Uterus (tissue), 4 donors: ENCODE results near the gene RTL1. TPM values are rescaled to one million over a fixed set of nuclear protein-coding genes. Genes with fewer than 3 reads are reported as not detected.

Experiments
- DNase-seq, 2 donors: peaks; one replicate each; pipeline ENCODE4 v3.0.0-alpha.2; 2019 to 2020
- H3K27ac ChIP-seq, 2 donors: fragments of 200-600 bp; sonication (generic); 1 replicate in 1 of 2; 2 replicates in 1 of 2; pipeline ENCODE4 v1.5.1; 2016 to 2018
- H3K27me3 ChIP-seq, 2 donors: fragments of 200-600 bp; sonication (generic); one replicate each; pipeline ENCODE4 v1.5.1; 2018 to 2019; ENCODE audit warnings: control low read depth in 1 of 2
- H3K36me3 ChIP-seq, 2 donors: fragments of 200-600 bp; sonication (generic); one replicate each; pipeline ENCODE4 v1.5.1; 2019; ENCODE audit warnings: control low read depth in 1 of 2
- H3K4me1 ChIP-seq, 2 donors: fragments of 200-600 bp; sonication (generic); one replicate each; pipeline ENCODE4 v1.5.1; 2018 to 2019; ENCODE audit warnings: control low read depth in 1 of 2
- H3K4me3 ChIP-seq, 2 donors: fragments of 200-600 bp; sonication (generic); 1 replicate in 1 of 2; 2 replicates in 1 of 2; pipeline ENCODE4 v1.5.1; 2018 to 2019; ENCODE audit warnings: mild to moderate bottlenecking in 1 of 2
- H3K9me3 ChIP-seq, 2 donors: fragments of 200-600 bp; sonication (generic); one replicate each; pipeline ENCODE4 v1.5.1; 2019; ENCODE audit warnings: control low read depth in 1 of 2
- CTCF ChIP-seq, 4 experiments: fragments of 200-600 bp in 2 of 4; fragments of 450-650 bp in 2 of 4; sonication (generic) in 2 of 4; IDR thresholded peaks; one replicate each; pipeline ENCODE4 v1.5.1; 2016 to 2019; ENCODE audit warnings: antibody characterized with exemption in 4 of 4, mild to moderate bottlenecking in 2 of 4, moderate library complexity in 1 of 4
- POLR2A ChIP-seq, 2 donors: fragments of 450-650 bp; IDR thresholded peaks; one replicate each; pipeline ENCODE4 v1.6.1; 2016; ENCODE audit warnings: antibody characterized with exemption in 2 of 2, mild to moderate bottlenecking in 1 of 2, moderate library complexity in 1 of 2
- intact Hi-C: fragments of 100-400 bp; cut with DNase I; formaldehyde crosslinking; loops from one replicate; pipeline ENCODE4 v1.15.1; 2023; ENCODE audit warnings: low total_unique reads
- total RNA-seq, 4 donors: library from RNA; depleted of rRNA in 3 of 4; stranded (reverse); fragments of >200 nt in 3 of 4; gene quantifications; one replicate each; pipeline versions ENCODE4 v1.1.0 to v1.2.4, GENCODE V29; 2014 to 2023
- donor health status: DM: yes; HTN: yes; CAD: no.

RTL1 gene
- total RNA-seq, result under 1 TPM in 1 of 4 donors, not detected in 3; 0.21 TPM

GRCh38 chr14:100903672-100904185 lies at the start of gene RTL1:
Gene RTL1 (minus strand): TSS chr14:100903722. CDS start chr14:100884788, 18,934 bp downstream.
- H3K27me3 ChIP-seq, result no peaks in the 10 kb centered on the region
- TF ChIP-seq POLR2A (IDR thresholded peaks at IDR 0.05) (no peak), CTCF (IDR thresholded peaks at IDR 0.05) (no peak)
- peaks cover 0 to 12% of the 10 kb centered on the region in 2 donors for H3K4me1 ChIP-seq
- no peaks in the 10 kb centered on the region for H3K9me3 ChIP-seq
- no peaks in the 10 kb centered on the region for H3K36me3 ChIP-seq
- H3K27ac ChIP-seq, result no peak within 1 kb of the TSS
- no peak for DNase-seq
- H3K4me3 ChIP-seq, result peak within 1 kb of the TSS in 1 of 2 donors; percentile 1
- intact Hi-C loops, result no loop called here

- no peaks in the 10 kb centered on the region for H3K36me3 ChIP-seq
- H3K27ac ChIP-seq, result no peak overlapping the region
- TF ChIP-seq POLR2A (IDR thresholded peaks at IDR 0.05) (no peak), CTCF (IDR thresholded peaks at IDR 0.05) (no peak)
- H3K4me3 ChIP-seq, result no peak overlapping the region
- H3K9me3 ChIP-seq, result no peaks in the 10 kb centered on the region
- no peaks in the 10 kb centered on the region for H3K4me1 ChIP-seq
- no peaks in the 10 kb centered on the region for H3K27me3 ChIP-seq
- DNase-seq, result no peak
- intact Hi-C loops, result no loop called here
Observed at GRCh38 chr14:100950024-100950423, 46.5 kb upstream of the RTL1 start.

GRCh38 chr14:100944052-100944451 lies 40.5 kb upstream of the RTL1 start:
- intact Hi-C loops, result no loop called here
- Histone ChIP-seq H3K27me3 (no peaks in the 10 kb centered on the region), H3K4me1 (no peaks in the 10 kb centered on the region), H3K27ac (no peak overlapping the region), H3K36me3 (no peaks in the 10 kb centered on the region), H3K4me3 (no peak overlapping the region), H3K9me3 (no peaks in the 10 kb centered on the region)
- TF ChIP-seq POLR2A (IDR thresholded peaks at IDR 0.05), result no peak
- TF ChIP-seq CTCF (IDR thresholded peaks at IDR 0.05), result no peak
- DNase-seq, result no peak

- Histone ChIP-seq H3K4me3 (no peak overlapping the region), H3K4me1 (no peaks in the 10 kb centered on the region), H3K27ac (no peak overlapping the region), H3K36me3 (no peaks in the 10 kb centered on the region), H3K9me3 (no peaks in the 10 kb centered on the region), H3K27me3 (no peaks in the 10 kb centered on the region)
- TF ChIP-seq POLR2A (IDR thresholded peaks at IDR 0.05), result no peak
- no peak for TF ChIP-seq CTCF (IDR thresholded peaks at IDR 0.05)
- DNase-seq, result no peak
- intact Hi-C loops, result no loop called here
Observed at GRCh38 chr14:100930270-100930669, 26.7 kb upstream of the RTL1 start.

- Histone ChIP-seq H3K4me1 (no peaks in the 10 kb centered on the region), H3K36me3 (no peaks in the 10 kb centered on the region), H3K27ac (no peak overlapping the region), H3K9me3 (no peaks in the 10 kb centered on the region), H3K27me3 (no peaks in the 10 kb centered on the region), H3K4me3 (no peak overlapping the region)
- intact Hi-C loops, result no loop called here
- no peak for DNase-seq
- TF ChIP-seq POLR2A (IDR thresholded peaks at IDR 0.05) (no peak), CTCF (IDR thresholded peaks at IDR 0.05) (no peak)
Observed at GRCh38 chr14:100915560-100915959, 12.0 kb upstream of the RTL1 start.
